ENCODE results near the gene TUBAL3. TPM values are rescaled to one million over a fixed set of nuclear protein-coding genes. Genes with fewer than 3 reads are reported as not detected.

TUBAL3 gene
- total RNA-seq, 4 donors from 2014 or later: 0.21 to 0.22 TPM; not detected in 2

DNA sequence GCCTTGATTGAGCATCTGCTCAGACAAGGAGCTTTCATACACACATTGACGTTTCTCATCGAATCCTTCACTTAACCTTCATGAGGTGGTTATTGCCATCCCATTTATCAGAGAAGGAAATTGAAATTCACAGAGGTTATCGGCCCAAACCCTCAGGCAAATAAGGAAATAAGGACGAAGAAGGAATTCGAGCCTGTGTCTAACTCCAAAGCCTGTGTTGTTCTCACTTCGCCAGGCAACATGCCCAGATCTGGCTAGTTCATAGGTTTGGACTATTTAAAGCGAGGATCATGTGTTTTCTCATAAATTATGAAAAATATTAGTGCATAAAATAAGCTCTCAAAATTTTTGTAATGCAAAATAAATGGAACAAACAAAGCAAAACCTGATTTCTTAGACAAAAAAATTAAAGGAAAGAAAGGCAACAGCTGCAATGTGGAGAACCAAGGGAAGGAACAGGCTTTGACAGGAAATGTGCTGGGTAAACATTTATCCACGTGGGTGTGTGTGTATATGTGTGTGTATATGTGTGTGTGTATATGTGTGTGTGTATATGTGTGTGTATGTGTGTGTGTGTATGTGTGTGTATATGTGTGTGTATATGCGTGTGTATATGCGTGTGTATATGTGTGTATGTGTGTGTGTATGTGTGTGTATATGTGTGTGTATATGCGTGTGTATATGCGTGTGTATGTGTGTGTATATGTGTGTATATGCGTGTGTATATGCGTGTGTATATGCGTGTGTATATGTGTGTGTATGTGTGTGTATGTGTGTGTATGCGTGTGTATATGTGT, 35.1 kb downstream of the TUBAL3 start:
- 70 to 81% methylated on average over 11 to 16 of the region's 16 CpGs for WGBS, 2 donors
- TF ChIP-seq, protein P1, sequence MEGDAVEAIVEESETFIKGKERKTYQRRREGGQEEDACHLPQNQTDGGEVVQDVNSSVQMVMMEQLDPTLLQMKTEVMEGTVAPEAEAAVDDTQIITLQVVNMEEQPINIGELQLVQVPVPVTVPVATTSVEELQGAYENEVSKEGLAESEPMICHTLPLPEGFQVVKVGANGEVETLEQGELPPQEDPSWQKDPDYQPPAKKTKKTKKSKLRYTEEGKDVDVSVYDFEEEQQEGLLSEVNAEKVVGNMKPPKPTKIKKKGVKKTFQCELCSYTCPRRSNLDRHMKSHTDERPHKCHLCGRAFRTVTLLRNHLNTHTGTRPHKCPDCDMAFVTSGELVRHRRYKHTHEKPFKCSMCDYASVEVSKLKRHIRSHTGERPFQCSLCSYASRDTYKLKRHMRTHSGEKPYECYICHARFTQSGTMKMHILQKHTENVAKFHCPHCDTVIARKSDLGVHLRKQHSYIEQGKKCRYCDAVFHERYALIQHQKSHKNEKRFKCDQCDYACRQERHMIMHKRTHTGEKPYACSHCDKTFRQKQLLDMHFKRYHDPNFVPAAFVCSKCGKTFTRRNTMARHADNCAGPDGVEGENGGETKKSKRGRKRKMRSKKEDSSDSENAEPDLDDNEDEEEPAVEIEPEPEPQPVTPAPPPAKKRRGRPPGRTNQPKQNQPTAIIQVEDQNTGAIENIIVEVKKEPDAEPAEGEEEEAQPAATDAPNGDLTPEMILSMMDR (IDR thresholded peaks at IDR 0.05): no peak
- no peak for TF ChIP-seq POLR2A (IDR thresholded peaks at IDR 0.05)
- TF ChIP-seq EP300 (IDR thresholded peaks at IDR 0.05): no peak
- Histone ChIP-seq H3K36me3 (no peaks in the 10 kb centered on the region), H3K27ac (no peak overlapping the region), H3K27me3 (peaks cover 0 to 9% of the 10 kb centered on the region in 2 donors), H3K9me3 (no peaks in the 10 kb centered on the region), H3K4me1 (no peaks in the 10 kb centered on the region), H3K4me3 (no peak overlapping the region)
- no peak for DNase-seq (ENCODE audit: low spot score in 2 of 2)

DNA sequence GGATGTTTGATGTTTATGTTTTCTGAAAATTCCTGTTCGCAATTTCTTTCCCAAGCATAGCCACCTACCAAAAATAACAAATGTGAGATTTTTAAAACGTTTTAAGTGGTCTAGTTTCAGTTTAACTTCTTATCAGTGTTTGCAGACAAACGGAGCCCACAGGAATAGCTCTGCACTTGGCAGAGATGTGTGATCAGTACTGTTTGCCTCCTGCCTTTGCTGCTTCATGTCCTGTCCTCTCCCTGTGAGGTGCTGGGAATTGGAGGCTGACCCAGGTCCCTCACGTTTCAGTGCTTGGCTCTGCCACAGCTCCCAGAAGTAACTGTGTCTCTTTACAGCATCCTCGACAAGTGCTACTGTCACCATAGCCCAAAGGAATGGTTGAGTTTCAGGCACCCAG, 38.7 kb downstream of the TUBAL3 start:
- Histone ChIP-seq H3K27me3 (peaks cover 0 to 9% of the 10 kb centered on the region in 2 donors), H3K9me3 (no peaks in the 10 kb centered on the region), H3K27ac (no peak overlapping the region), H3K4me3 (no peak overlapping the region), H3K36me3 (no peaks in the 10 kb centered on the region), H3K4me1 (no peaks in the 10 kb centered on the region)
- no peak for DNase-seq (ENCODE audit: low spot score in 2 of 2)
- 38 to 39% methylated on average over 5 of the region's 5 CpGs for WGBS, 2 donors
- TF ChIP-seq EP300 (IDR thresholded peaks at IDR 0.05) (no peak), POLR2A (IDR thresholded peaks at IDR 0.05) (no peak)
- TF ChIP-seq, protein P1 (IDR thresholded peaks at IDR 0.05): no peak

DNA sequence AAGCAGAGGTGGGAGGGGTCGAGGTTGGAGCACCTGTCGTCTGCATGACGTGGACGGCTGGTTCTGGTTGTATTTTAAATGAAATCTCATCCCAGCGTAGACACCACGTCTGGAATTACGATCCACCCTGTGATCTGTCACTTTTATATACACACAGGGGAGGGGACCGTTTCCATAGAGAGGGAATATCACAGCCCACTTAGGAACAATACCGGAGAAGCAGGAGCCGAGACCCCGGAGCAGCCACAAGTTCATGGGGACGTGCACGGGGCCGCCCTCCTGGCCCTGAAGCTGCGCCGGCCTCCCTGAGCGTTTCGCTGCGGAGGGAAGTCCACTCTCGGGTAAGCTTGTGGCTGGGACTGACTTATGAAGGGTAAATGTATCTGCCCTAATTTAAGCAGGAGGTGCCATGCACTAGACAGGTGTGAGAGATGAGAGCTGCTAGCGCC, 39.7 kb downstream of the TUBAL3 start, which contains the start of gene UCN3:
Gene UCN3, plus strand, starts transcription at position 77 of the 449 bp plus-strand sequence. CDS start 8,755 bp downstream, outside the sequence.
- Histone ChIP-seq H3K36me3 (no peaks in the 10 kb centered on the region), H3K27me3 (peaks cover 0 to 9% of the 10 kb centered on the region in 2 donors), H3K27ac (no peak within 1 kb of the TSS), H3K9me3 (no peaks in the 10 kb centered on the region), H3K4me3 (no peak within 1 kb of the TSS), H3K4me1 (no peaks in the 10 kb centered on the region)
- no peak for DNase-seq (ENCODE audit: low spot score in 2 of 2)
- no peak for TF ChIP-seq POLR2A (IDR thresholded peaks at IDR 0.05)
- no peak for TF ChIP-seq EP300 (IDR thresholded peaks at IDR 0.05)
- TF ChIP-seq, protein P1 (IDR thresholded peaks at IDR 0.05): no peak
- 63 to 68% methylated on average over 21 of the region's 21 CpGs for WGBS, 2 donors

DNA sequence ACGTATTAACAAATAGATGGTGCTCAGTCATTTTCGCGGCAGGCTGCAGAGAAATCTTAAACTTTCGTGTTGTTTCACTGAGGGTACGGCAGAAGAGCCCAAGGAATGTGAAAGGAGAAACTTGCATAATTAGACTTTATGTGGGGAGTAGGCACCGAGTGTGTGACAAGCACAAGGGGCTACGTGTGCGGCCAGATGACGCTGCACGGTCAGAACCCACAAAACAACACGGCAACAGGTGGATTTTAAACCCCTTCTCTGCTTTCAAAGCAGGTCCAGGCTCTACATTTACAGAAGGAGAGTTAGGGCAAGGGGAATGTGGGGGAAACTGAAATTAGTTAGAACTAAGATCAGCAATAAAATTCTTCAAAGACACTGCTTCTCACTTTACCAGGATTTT, 40.3 kb downstream of the TUBAL3 start:
- WGBS, 2 donors: 81 to 90% methylated on average over 11 of the region's 11 CpGs
- H3K27ac ChIP-seq: no peak overlapping the region
- H3K36me3 ChIP-seq: no peaks in the 10 kb centered on the region
- TF ChIP-seq POLR2A (IDR thresholded peaks at IDR 0.05) (no peak), EP300 (IDR thresholded peaks at IDR 0.05) (no peak)
- TF ChIP-seq, protein P1 (IDR thresholded peaks at IDR 0.05): no peak
- H3K27me3 ChIP-seq: peaks cover 0 to 9% of the 10 kb centered on the region in 2 donors
- DNase-seq (ENCODE audit: low spot score in 2 of 2): no peak
- no peak overlapping the region for H3K4me3 ChIP-seq
- no peaks in the 10 kb centered on the region for H3K4me1 ChIP-seq
- no peaks in the 10 kb centered on the region for H3K9me3 ChIP-seq

DNA sequence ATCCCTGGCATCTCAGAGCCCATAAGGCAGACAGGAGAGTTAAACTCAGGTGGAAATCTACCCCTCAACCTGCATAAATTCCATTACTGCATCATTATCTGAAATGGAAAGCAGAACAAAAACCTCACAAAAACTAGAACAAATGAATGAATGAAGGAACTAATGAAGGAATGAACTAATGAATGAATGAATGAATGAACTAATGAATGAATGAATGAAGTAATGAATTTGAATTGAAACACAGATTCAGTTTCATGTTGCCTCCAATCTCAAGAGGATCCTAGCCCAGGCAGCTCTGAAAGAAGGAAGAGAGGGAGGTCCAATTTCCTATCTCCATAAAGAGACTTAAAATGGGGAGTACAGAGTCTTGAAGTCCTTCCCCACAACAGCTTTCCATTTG, 41.8 kb downstream of the TUBAL3 start:
- DNase-seq (ENCODE audit: low spot score in 2 of 2): no peak
- Histone ChIP-seq H3K9me3 (no peaks in the 10 kb centered on the region), H3K27me3 (peaks cover 0 to 9% of the 10 kb centered on the region in 2 donors), H3K4me3 (no peak overlapping the region), H3K4me1 (no peaks in the 10 kb centered on the region), H3K27ac (no peak overlapping the region), H3K36me3 (no peaks in the 10 kb centered on the region)
- TF ChIP-seq, protein P1 (IDR thresholded peaks at IDR 0.05): no peak
- TF ChIP-seq POLR2A (IDR thresholded peaks at IDR 0.05) (no peak), EP300 (IDR thresholded peaks at IDR 0.05) (no peak)
